ENCODE results near the gene KLHL7. TPM values are rescaled to one million over a fixed set of nuclear protein-coding genes. Genes with fewer than 3 reads are reported as not detected.
A peak's percentile ranks its signal among the peaks of the same experiment; 100 is the strongest.

The KLHL7 gene
- total RNA-seq, 1 experiment from 2014 or later: 43.8 TPM

GRCh38 chr7:23098460-23098859 lies 7.1 kb upstream of the KLHL7 start:
- intact Hi-C loops (cut with micrococcal nuclease; ENCODE audit: unreplicated experiment): no loop called here
- Histone ChIP-seq H3K9me3 (ENCODE audit: low read depth, low read length, poor library complexity, severe bottlenecking) (peaks cover 6% of the 10 kb centered on the region), H3K4me1 (ENCODE audit: insufficient read depth, low read length, poor library complexity, severe bottlenecking) (no peaks in the 10 kb centered on the region), H3K27me3 (replicated peaks; ENCODE audit: insufficient read depth, low read depth, low read length, poor library complexity) (no peaks in the 10 kb centered on the region), H3K27ac (ENCODE audit: low read depth, low read length, poor library complexity, severe bottlenecking) (no peak overlapping the region), H3K36me3 (ENCODE audit: insufficient read depth, low read length, poor library complexity, severe bottlenecking) (no peaks in the 10 kb centered on the region), H3K4me3 (ENCODE audit: low read depth, low read length, poor library complexity, severe bottlenecking) (no peak overlapping the region)
- ChIA-PET CTCF (no interaction called here), POLR2A (ENCODE audit: low non-redundant PET) (no interaction called here)
- TF ChIP-seq CTCF (conservative IDR thresholded peaks at IDR 0.05; ENCODE audit: low read depth, low read length): no peak
- TF ChIP-seq EZH2 (IDR thresholded peaks at IDR 0.05; ENCODE audit: borderline replicate concordance, low read depth, low read length, poor library complexity, severe bottlenecking): no peak
- no peak for DNase-seq (ENCODE audit: low spot score)
- no TSS peak for BruUV-seq (replicated peaks)

- Histone ChIP-seq H3K27me3 (replicated peaks; ENCODE audit: insufficient read depth, low read depth, low read length, poor library complexity) (no peaks in the 10 kb centered on the region), H3K36me3 (ENCODE audit: insufficient read depth, low read length, poor library complexity, severe bottlenecking) (no peaks in the 10 kb centered on the region), H3K9me3 (ENCODE audit: low read depth, low read length, poor library complexity, severe bottlenecking) (peaks cover 6% of the 10 kb centered on the region), H3K4me3 (ENCODE audit: low read depth, low read length, poor library complexity, severe bottlenecking) (no peak overlapping the region), H3K27ac (ENCODE audit: low read depth, low read length, poor library complexity, severe bottlenecking) (no peak overlapping the region), H3K4me1 (ENCODE audit: insufficient read depth, low read length, poor library complexity, severe bottlenecking) (no peaks in the 10 kb centered on the region)
- no TSS peak for BruUV-seq (replicated peaks)
- POLR2A ChIA-PET (ENCODE audit: low non-redundant PET): no interaction called here
- TF ChIP-seq EZH2 (IDR thresholded peaks at IDR 0.05; ENCODE audit: borderline replicate concordance, low read depth, low read length, poor library complexity, severe bottlenecking) (no peak), CTCF (conservative IDR thresholded peaks at IDR 0.05; ENCODE audit: low read depth, low read length) (0 out of 2 replicates have a peak, but pooled peaks have one; percentile 17)
- intact Hi-C loops (cut with micrococcal nuclease; ENCODE audit: unreplicated experiment): no loop called here
- peak; percentile 8 for DNase-seq (ENCODE audit: low spot score)
- CTCF ChIA-PET: no interaction called here
Measured at GRCh38 chr7:23100697-23101096, 4.9 kb upstream of the KLHL7 start.

- peak; percentile 8 for DNase-seq (ENCODE audit: low spot score)
- TSS peak; percentile 87 for BruUV-seq (replicated peaks)
- ChIA-PET CTCF (no interaction called here), POLR2A (ENCODE audit: low non-redundant PET) (interaction anchor here (0.7 kb wide), 1 partner anchor 550 kb away, joined by 4 read pairs; no protein-coding TSS in a partner anchor)
- H3K27me3 ChIP-seq (replicated peaks; ENCODE audit: insufficient read depth, low read depth, low read length, poor library complexity): no peaks in the 10 kb centered on the region
- H3K9me3 ChIP-seq (ENCODE audit: low read depth, low read length, poor library complexity, severe bottlenecking): peaks cover 6% of the 10 kb centered on the region
- H3K4me1 ChIP-seq (ENCODE audit: insufficient read depth, low read length, poor library complexity, severe bottlenecking): peaks cover 14% of the 10 kb centered on the region
- intact Hi-C loops (cut with micrococcal nuclease; ENCODE audit: unreplicated experiment): loop anchor here (2.0 kb wide), 1 partner anchor 78 kb away; the partner anchor contains the start of gene NUP42
- H3K36me3 ChIP-seq (ENCODE audit: insufficient read depth, low read length, poor library complexity, severe bottlenecking): no peaks in the 10 kb centered on the region
- peak overlapping the region; percentile 90 for H3K27ac ChIP-seq (ENCODE audit: low read depth, low read length, poor library complexity, severe bottlenecking)
- no peak for TF ChIP-seq CTCF (conservative IDR thresholded peaks at IDR 0.05; ENCODE audit: low read depth, low read length)
- no peak for TF ChIP-seq EZH2 (IDR thresholded peaks at IDR 0.05; ENCODE audit: borderline replicate concordance, low read depth, low read length, poor library complexity, severe bottlenecking)
- H3K4me3 ChIP-seq (ENCODE audit: low read depth, low read length, poor library complexity, severe bottlenecking): peak overlapping the region; percentile 74
Measured at GRCh38 chr7:23105086-23105643, 420 bp upstream of the KLHL7 start.
